GM12891 (cell line): Measurements from ENCODE around the gene GDPD5.

Experiments
- PAX5 ChIP-seq: IDR thresholded peaks from 2 replicates; pipeline ENCODE4 v1.6.1; 2011; ENCODE audit warnings: low read length, moderate library complexity, mild to moderate bottlenecking; ENCODE audit not compliant: insufficient read depth, severe bottlenecking
- POLR2A ChIP-seq: IDR thresholded peaks from 2 replicates; pipeline ENCODE4 v1.6.1; 2011; ENCODE audit warnings: low read depth, low read length, control low read depth
- POLR2AphosphoS5 ChIP-seq: IDR thresholded peaks from 2 replicates; pipeline ENCODE4 v1.6.1; 2011; ENCODE audit warnings: low read depth, low read length, control low read depth
- POU2F2 ChIP-seq: IDR thresholded peaks from 2 replicates; pipeline ENCODE4 v1.6.1; 2011; ENCODE audit warnings: low read depth, mild to moderate bottlenecking, control low read depth, low read length, moderate library complexity
- SPI1 ChIP-seq: IDR thresholded peaks from 2 replicates; pipeline ENCODE4 v1.6.1; 2011; ENCODE audit warnings: low read depth, low read length, control low read depth
- TAF1 ChIP-seq: IDR thresholded peaks from 2 replicates; pipeline ENCODE4 v1.6.1; 2011; ENCODE audit warnings: low read depth, low read length, control low read depth

DNA sequence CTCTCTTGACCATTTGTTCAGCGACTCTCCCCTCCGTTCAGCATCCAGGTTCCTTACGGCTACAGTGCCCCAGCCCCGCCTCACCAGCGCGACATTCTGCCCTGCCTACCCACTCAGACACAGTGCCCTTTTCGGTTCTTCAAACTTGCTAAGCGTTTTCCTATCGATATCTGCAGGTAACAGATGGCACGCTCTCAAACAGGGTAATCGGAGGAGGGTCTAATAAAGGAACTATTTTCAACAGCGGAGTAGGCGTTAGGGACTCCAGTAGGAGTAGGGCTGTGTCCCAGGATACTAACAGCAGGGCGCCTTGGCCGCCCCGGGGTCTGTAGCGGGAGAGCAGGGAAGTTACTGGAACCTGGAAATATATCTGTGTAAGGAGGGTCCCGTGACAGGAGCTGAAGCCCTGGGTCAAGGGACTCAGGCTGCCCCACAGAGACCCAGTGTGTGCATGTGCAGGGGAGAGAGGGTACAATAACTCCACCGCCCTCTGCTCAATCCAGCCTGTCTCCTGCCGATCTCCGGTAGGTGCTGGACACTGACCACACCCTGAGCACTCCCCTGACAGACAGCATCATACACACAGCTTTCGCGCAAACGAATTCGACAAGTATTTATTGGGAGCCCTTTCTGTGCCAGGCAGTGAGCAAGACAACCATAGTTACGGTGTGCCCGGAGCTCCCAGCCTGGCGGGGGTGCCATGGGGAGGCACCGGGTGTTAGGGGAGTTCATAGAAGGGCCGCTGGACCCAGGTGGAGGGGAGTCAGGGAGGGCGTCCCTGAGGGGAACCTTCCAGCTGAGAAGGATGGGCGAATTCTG is 94.8 kb downstream of the GDPD5 start:
- TF ChIP-seq POLR2AphosphoS5: no peak
- no peak for TF ChIP-seq POLR2A
- TF ChIP-seq TAF1: no peak
- no peak for TF ChIP-seq PAX5
- TF ChIP-seq SPI1: no peak
- TF ChIP-seq POU2F2: no peak
